Fibroblast of lung (primary cell): ENCODE results near the gene GNAZ. TPM values are rescaled to one million over a fixed set of nuclear protein-coding genes. Genes with fewer than 3 reads are reported as not detected.

Experiments
- DNase-seq, 2 donors: peaks; one replicate each; pipeline versions ENCODE4 v3.0.0 to v3.0.0-alpha.2; 2010; ENCODE audit warnings: low read depth in 2 of 2
- H2AFZ ChIP-seq: 2 replicates; pipeline ENCODE4 v1.5.1; 2012; ENCODE audit warnings: low read length, control low read depth, inconsistent platforms
- H3K27ac ChIP-seq: 2 replicates; pipeline ENCODE4 v1.5.1; 2011; ENCODE audit warnings: low read length, control low read depth; ENCODE audit not compliant: insufficient read depth
- H3K27me3 ChIP-seq: 2 replicates; pipeline ENCODE4 v1.5.1; 2011; ENCODE audit warnings: mild to moderate bottlenecking, low read length; ENCODE audit not compliant: control insufficient read depth, insufficient read depth
- H3K36me3 ChIP-seq: 2 replicates; pipeline ENCODE4 v1.5.1; 2011; ENCODE audit warnings: low read length; ENCODE audit not compliant: control insufficient read depth, insufficient read depth
- H3K4me1 ChIP-seq: 2 replicates; pipeline ENCODE4 v1.5.1; 2011; ENCODE audit warnings: low read length; ENCODE audit not compliant: control insufficient read depth, insufficient read depth; ENCODE audit errors: extremely low read depth
- H3K4me2 ChIP-seq: 2 replicates; pipeline ENCODE4 v1.5.1; 2011; ENCODE audit warnings: low read length, control low read depth; ENCODE audit not compliant: insufficient read depth; ENCODE audit errors: extremely low read depth
- H3K4me3 ChIP-seq, 4 experiments: fragments of 200-600 bp in 1 of 4; sonication (generic) in 1 of 4; replicated peaks in 1 of 4; 2 replicates each; pipeline ENCODE4 v1.5.1; 2011 to 2016; ENCODE audit warnings: low read length in 4 of 4, low read depth in 3 of 4, mild to moderate bottlenecking in 3 of 4, control low read depth in 2 of 4, inconsistent platforms in 1 of 4, mixed read lengths in 1 of 4; ENCODE audit not compliant: insufficient read depth in 1 of 4; ENCODE audit errors: control extremely low read depth in 1 of 4
- H3K79me2 ChIP-seq: 2 replicates; pipeline ENCODE4 v1.5.1; 2012; ENCODE audit warnings: mild to moderate bottlenecking, low read length, inconsistent platforms; ENCODE audit not compliant: control insufficient read depth, insufficient read depth
- H3K9ac ChIP-seq: 2 replicates; pipeline ENCODE4 v1.5.1; 2011; ENCODE audit warnings: mild to moderate bottlenecking, low read length, control low read depth; ENCODE audit not compliant: insufficient read depth
- H3K9me3 ChIP-seq: 2 replicates; pipeline ENCODE4 v1.5.1; 2012; ENCODE audit warnings: low read depth, low read length; ENCODE audit not compliant: control insufficient read depth, insufficient read depth
- H4K20me1 ChIP-seq: 2 replicates; pipeline ENCODE4 v1.5.1; 2011; ENCODE audit warnings: low read length; ENCODE audit not compliant: control insufficient read depth, insufficient read depth; ENCODE audit errors: extremely low read depth
- EZH2 ChIP-seq: IDR thresholded peaks from 2 replicates; pipeline ENCODE4 v1.5.1; 2012; ENCODE audit warnings: low read length, control low read depth, mild to moderate bottlenecking; ENCODE audit errors: missing control alignments
- polyA plus RNA-seq, 2 donors: library from polyadenylated mRNA; depleted of rRNA in 1 of 2; stranded (reverse) in 1 of 2; unstranded in 1 of 2; fragments of >200 nt; gene quantifications; 2 replicates each; pipeline ENCODE4 v1.2.1, GENCODE V29; 2011 to 2012; ENCODE audit warnings: missing spikeins in 1 of 2
- total RNA-seq: library from RNA; depleted of rRNA; stranded (reverse); fragments of >200 nt; gene quantifications from 2 replicates; pipeline ENCODE4 v1.2.1, GENCODE V29; 2014
- TF ChIP-seq, protein P1 (sequence below), 2 donors: IDR thresholded peaks in 1 of 2; conservative IDR thresholded peaks in 1 of 2; 1 replicate in 1 of 2; 2 replicates in 1 of 2; pipeline ENCODE4 v1.5.1; 2011 to 2012; ENCODE audit warnings: low read length in 2 of 2, control low read depth in 1 of 2, inconsistent platforms in 1 of 2, low read depth in 1 of 2, mild to moderate bottlenecking in 1 of 2

GNAZ gene
- total and polyA plus RNA-seq, 2 donors (not counting 1 experiment from before 2014, with no cell fraction given), result 0.22 to 1.7 TPM

GRCh38 chr22:23029521-23030228 is 40.6 kb upstream of the GNAZ start:
- Histone ChIP-seq H3K4me3 (no peak overlapping the region), H3K27ac (no peak overlapping the region), H3K9ac (no peak overlapping the region), H2AFZ (no peak overlapping the region), H3K27me3 (no peaks in the 10 kb centered on the region), H3K4me1 (no peaks in the 10 kb centered on the region), H3K4me2 (no peak overlapping the region), H4K20me1 (no peaks in the 10 kb centered on the region), H3K79me2 (no peaks in the 10 kb centered on the region), H3K9me3 (no peaks in the 10 kb centered on the region), H3K36me3 (no peaks in the 10 kb centered on the region)
- no peak for DNase-seq
- no peak for TF ChIP-seq EZH2
- TF ChIP-seq, protein P1, sequence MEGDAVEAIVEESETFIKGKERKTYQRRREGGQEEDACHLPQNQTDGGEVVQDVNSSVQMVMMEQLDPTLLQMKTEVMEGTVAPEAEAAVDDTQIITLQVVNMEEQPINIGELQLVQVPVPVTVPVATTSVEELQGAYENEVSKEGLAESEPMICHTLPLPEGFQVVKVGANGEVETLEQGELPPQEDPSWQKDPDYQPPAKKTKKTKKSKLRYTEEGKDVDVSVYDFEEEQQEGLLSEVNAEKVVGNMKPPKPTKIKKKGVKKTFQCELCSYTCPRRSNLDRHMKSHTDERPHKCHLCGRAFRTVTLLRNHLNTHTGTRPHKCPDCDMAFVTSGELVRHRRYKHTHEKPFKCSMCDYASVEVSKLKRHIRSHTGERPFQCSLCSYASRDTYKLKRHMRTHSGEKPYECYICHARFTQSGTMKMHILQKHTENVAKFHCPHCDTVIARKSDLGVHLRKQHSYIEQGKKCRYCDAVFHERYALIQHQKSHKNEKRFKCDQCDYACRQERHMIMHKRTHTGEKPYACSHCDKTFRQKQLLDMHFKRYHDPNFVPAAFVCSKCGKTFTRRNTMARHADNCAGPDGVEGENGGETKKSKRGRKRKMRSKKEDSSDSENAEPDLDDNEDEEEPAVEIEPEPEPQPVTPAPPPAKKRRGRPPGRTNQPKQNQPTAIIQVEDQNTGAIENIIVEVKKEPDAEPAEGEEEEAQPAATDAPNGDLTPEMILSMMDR (conservative IDR thresholded peaks at IDR 0.05 in 1 of 2, IDR thresholded peaks at IDR 0.05 in 1 of 2; ENCODE audit: low read depth in 1 of 2, low read length in 2 of 2), result no peak

GRCh38 chr22:23031381-23031780 is 38.9 kb upstream of the GNAZ start:
- H3K4me1 ChIP-seq, result no peaks in the 10 kb centered on the region
- H3K27me3 ChIP-seq, result no peaks in the 10 kb centered on the region
- no peak overlapping the region for H3K4me3 ChIP-seq
- H2AFZ ChIP-seq, result no peak overlapping the region
- H3K36me3 ChIP-seq, result no peaks in the 10 kb centered on the region
- no peaks in the 10 kb centered on the region for H4K20me1 ChIP-seq
- no peak overlapping the region for H3K27ac ChIP-seq
- DNase-seq, result no peak
- no peaks in the 10 kb centered on the region for H3K79me2 ChIP-seq
- no peaks in the 10 kb centered on the region for H3K9me3 ChIP-seq
- TF ChIP-seq, protein P1 (conservative IDR thresholded peaks at IDR 0.05 in 1 of 2, IDR thresholded peaks at IDR 0.05 in 1 of 2; ENCODE audit: low read depth in 1 of 2, low read length in 2 of 2), result no peak
- no peak for TF ChIP-seq EZH2
- no peak overlapping the region for H3K9ac ChIP-seq
- no peak overlapping the region for H3K4me2 ChIP-seq

- Histone ChIP-seq H4K20me1 (no peaks in the 10 kb centered on the region), H3K4me2 (no peak overlapping the region), H3K9me3 (no peaks in the 10 kb centered on the region), H2AFZ (no peak overlapping the region), H3K9ac (no peak overlapping the region), H3K36me3 (no peaks in the 10 kb centered on the region), H3K79me2 (no peaks in the 10 kb centered on the region), H3K27ac (no peak overlapping the region), H3K27me3 (no peaks in the 10 kb centered on the region), H3K4me3 (no peak overlapping the region), H3K4me1 (no peaks in the 10 kb centered on the region)
- DNase-seq, result no peak
- TF ChIP-seq, protein P1 (conservative IDR thresholded peaks at IDR 0.05 in 1 of 2, IDR thresholded peaks at IDR 0.05 in 1 of 2; ENCODE audit: low read depth in 1 of 2, low read length in 2 of 2), result no peak
- no peak for TF ChIP-seq EZH2
These were observed 38.5 kb upstream of the GNAZ start for GRCh38 chr22:23031786-23032185.
